PC-9 (cell line): Measurements from ENCODE around the gene PRR29. TPM values are rescaled to one million over a fixed set of nuclear protein-coding genes. Genes with fewer than 3 reads are reported as not detected.

Source experiments
- Bru-seq: library from RNA; stranded (reverse); fragments of 400-500 nt; gene quantifications from one replicate; lab custom pipeline; 2021; lab: Mats Ljungman, UMichigan
- BruChase-seq, 2 experiments: library from RNA; stranded (reverse); fragments of 400-500 nt; gene quantifications; one replicate each; lab custom pipeline; 2021; lab: Mats Ljungman, UMichigan
- BruUV-seq: library from RNA; stranded (reverse); fragments of 400-500 nt; replicated peaks from 2 replicates; lab custom pipeline; 2021; lab: Mats Ljungman, UMichigan
- CTCF ChIA-PET: fragments of 300-600 bp; sonication (Branson Sonifier 250); formaldehyde crosslinking; loops from one replicate; lab custom pipeline; 2022; ENCODE audit warnings: antibody characterized with exemption; lab: Charles Lee
- POLR2A ChIA-PET: fragments of 300-600 bp; sonication (Branson Sonifier 250); formaldehyde crosslinking; loops from one replicate; lab custom pipeline; 2022; ENCODE audit warnings: antibody characterized with exemption; ENCODE audit not compliant: unreplicated experiment; lab: Charles Lee
- DNase-seq, 2 experiments: peaks; one replicate each; pipeline versions ENCODE4 v3.0.0 to v3.0.0-alpha.2; 2015 to 2022; ENCODE audit warnings: mixed read lengths in 1 of 2
- H2AFZ ChIP-seq: fragments of 200-600 bp; sonication (generic); 2 replicates; pipeline ENCODE4 v1.8.1; 2017; ENCODE audit warnings: antibody characterized with exemption
- H3F3A ChIP-seq: fragments of 200-600 bp; sonication (generic); 2 replicates; pipeline ENCODE4 v1.8.1; 2017; ENCODE audit warnings: antibody characterized with exemption, mild to moderate bottlenecking, low read depth; ENCODE audit not compliant: insufficient read depth
- H3K27ac ChIP-seq: fragments of 200-600 bp; sonication (generic); 2 replicates; pipeline ENCODE4 v1.6.1; 2016; ENCODE audit warnings: mixed run types
- H3K27me3 ChIP-seq: fragments of 200-600 bp; sonication (generic); 2 replicates; pipeline ENCODE4 v1.6.1; 2016; ENCODE audit warnings: low read depth, mixed run types; ENCODE audit not compliant: insufficient read depth
- H3K36me3 ChIP-seq: fragments of 200-600 bp; sonication (generic); 2 replicates; pipeline ENCODE4 v1.6.1; 2016; ENCODE audit warnings: low read depth, mixed run types
- H3K4me1 ChIP-seq: fragments of 200-600 bp; sonication (generic); replicated peaks from 2 replicates; pipeline ENCODE4 v1.6.1; 2016; ENCODE audit warnings: mixed run types; ENCODE audit not compliant: insufficient read depth
- H3K4me2 ChIP-seq: fragments of 200-600 bp; sonication (generic); 2 replicates; pipeline ENCODE4 v1.6.1; 2017; ENCODE audit warnings: mixed run types
- H3K4me3 ChIP-seq: fragments of 200-600 bp; sonication (generic); 2 replicates; pipeline ENCODE4 v1.6.1; 2016; ENCODE audit warnings: mixed run types
- H3K79me2 ChIP-seq: fragments of 200-600 bp; sonication (generic); 2 replicates; pipeline ENCODE4 v1.6.1; 2017; ENCODE audit warnings: low read depth, mixed run types
- H3K9me2 ChIP-seq: fragments of 200-600 bp; sonication (generic); 2 replicates; pipeline ENCODE4 v1.8.1; 2017; ENCODE audit warnings: mild to moderate bottlenecking; ENCODE audit not compliant: insufficient read depth
- H3K9me3 ChIP-seq: fragments of 200-600 bp; sonication (generic); 2 replicates; pipeline ENCODE4 v1.8.1; 2016; ENCODE audit warnings: low read depth; ENCODE audit not compliant: insufficient read depth
- H4K20me1 ChIP-seq: fragments of 200-600 bp; sonication (generic); 2 replicates; pipeline ENCODE4 v1.8.1; 2017; ENCODE audit not compliant: insufficient read depth
- EZH2 ChIP-seq: fragments of 200-600 bp; sonication (generic); IDR thresholded peaks from 2 replicates; pipeline ENCODE4 v1.8.0; 2017; ENCODE audit warnings: antibody characterized with exemption, low read depth
- intact Hi-C: fragments of 100-400 bp; cut with micrococcal nuclease; formaldehyde crosslinking; loops from one replicate; pipeline ENCODE4 v1.10.0; 2022; ENCODE audit not compliant: unreplicated experiment
- long read RNA-seq: library from polyadenylated mRNA; stranded (forward); transcript quantifications from one replicate; pipeline ENCODE4 v2.0.0, GENCODE V29; 2022
- total RNA-seq: library from RNA; stranded (reverse); gene quantifications from 2 replicates; pipeline ENCODE4 v1.2.3, GENCODE V29; 2021
- TF ChIP-seq, protein P1 (sequence below): fragments of 200-600 bp; sonication (generic); conservative IDR thresholded peaks from 2 replicates; pipeline ENCODE4 v1.6.1; 2017; ENCODE audit warnings: mixed run types, antibody characterized with exemption, mild to moderate bottlenecking, moderate library complexity

PRR29 gene
- total RNA-seq: 2.4 and 2.8 TPM in 2 replicates
- percentile 28 among the genes with signal in this experiment for Bru-seq, nascent RNA
- percentile 15 among the genes with signal in this experiment for BruChase-seq, experiment 1, labeled RNA remaining after a 2-hour chase
- percentile 10 among the genes with signal in this experiment for BruChase-seq, experiment 2, labeled RNA remaining after a 6-hour chase
- long read RNA-seq: 0 reads

DNA sequence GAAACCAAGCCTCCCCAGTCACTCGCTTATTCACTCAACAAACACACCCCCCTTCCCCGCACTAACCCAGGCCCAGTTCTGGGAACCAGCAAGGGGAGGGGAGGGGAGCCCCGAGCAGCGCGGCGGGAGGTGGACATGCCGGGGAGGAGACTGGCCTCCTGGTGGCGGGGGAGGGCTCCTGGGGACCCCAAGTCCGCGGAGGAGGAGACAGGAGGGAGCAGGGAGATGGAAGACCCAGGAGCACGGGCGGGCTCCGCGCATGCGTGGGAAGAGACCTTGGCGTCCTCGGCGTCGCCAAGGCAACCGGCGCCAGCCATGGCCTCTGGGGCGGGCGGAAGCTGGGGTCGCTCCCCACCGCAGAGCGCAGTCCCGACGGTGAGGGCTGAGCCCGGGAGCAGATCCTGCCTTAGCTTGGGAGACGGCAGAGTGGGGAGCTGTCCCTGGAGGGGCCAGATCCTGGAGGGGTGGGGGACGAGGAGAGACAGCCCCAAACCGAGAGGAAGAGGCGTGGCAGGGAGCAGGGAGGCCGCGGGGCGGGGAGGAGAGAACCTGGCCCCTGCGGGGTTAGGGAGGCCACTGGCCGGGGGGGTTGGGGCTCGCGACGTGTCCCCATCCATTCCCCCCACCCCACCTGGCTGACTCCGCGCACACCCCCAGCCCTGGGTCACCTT is at the start of gene PRR29:
TSS of gene PRR29 (plus strand) at position 302 of the 671 bp plus-strand sequence. CDS start at position 316, 14 bp downstream.
- H3K27ac ChIP-seq: no peak within 1 kb of the TSS
- TF ChIP-seq, protein P1, sequence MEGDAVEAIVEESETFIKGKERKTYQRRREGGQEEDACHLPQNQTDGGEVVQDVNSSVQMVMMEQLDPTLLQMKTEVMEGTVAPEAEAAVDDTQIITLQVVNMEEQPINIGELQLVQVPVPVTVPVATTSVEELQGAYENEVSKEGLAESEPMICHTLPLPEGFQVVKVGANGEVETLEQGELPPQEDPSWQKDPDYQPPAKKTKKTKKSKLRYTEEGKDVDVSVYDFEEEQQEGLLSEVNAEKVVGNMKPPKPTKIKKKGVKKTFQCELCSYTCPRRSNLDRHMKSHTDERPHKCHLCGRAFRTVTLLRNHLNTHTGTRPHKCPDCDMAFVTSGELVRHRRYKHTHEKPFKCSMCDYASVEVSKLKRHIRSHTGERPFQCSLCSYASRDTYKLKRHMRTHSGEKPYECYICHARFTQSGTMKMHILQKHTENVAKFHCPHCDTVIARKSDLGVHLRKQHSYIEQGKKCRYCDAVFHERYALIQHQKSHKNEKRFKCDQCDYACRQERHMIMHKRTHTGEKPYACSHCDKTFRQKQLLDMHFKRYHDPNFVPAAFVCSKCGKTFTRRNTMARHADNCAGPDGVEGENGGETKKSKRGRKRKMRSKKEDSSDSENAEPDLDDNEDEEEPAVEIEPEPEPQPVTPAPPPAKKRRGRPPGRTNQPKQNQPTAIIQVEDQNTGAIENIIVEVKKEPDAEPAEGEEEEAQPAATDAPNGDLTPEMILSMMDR: no peak
- no peaks in the 10 kb centered on the region for H3K9me3 ChIP-seq
- H2AFZ ChIP-seq: peak within 1 kb of the TSS; percentile 86
- no peaks in the 10 kb centered on the region for H3K79me2 ChIP-seq
- DNase-seq: peak in 1 of 2 experiments; percentile 74
- H3K4me1 ChIP-seq: 0 out of 2 replicates have a peak, but pooled peaks cover 8% of the 10 kb centered on the region
- intact Hi-C loops: no loop called here
- no peaks in the 10 kb centered on the region for H3K36me3 ChIP-seq
- H4K20me1 ChIP-seq: no peaks in the 10 kb centered on the region
- peak within 1 kb of the TSS; percentile 72 for H3K4me3 ChIP-seq
- no TSS peak for BruUV-seq
- no peaks in the 10 kb centered on the region for H3K9me2 ChIP-seq
- peaks cover 20% of the 10 kb centered on the region for H3K27me3 ChIP-seq
- H3F3A ChIP-seq: no peaks in the 10 kb centered on the region
- POLR2A ChIA-PET: interaction anchor here (0.6 kb wide), 1 partner anchor 34 kb away, joined by 3 read pairs; no protein-coding TSS in a partner anchor
- peak within 1 kb of the TSS; percentile 83 for H3K4me2 ChIP-seq
- CTCF ChIA-PET: no interaction called here

DNA sequence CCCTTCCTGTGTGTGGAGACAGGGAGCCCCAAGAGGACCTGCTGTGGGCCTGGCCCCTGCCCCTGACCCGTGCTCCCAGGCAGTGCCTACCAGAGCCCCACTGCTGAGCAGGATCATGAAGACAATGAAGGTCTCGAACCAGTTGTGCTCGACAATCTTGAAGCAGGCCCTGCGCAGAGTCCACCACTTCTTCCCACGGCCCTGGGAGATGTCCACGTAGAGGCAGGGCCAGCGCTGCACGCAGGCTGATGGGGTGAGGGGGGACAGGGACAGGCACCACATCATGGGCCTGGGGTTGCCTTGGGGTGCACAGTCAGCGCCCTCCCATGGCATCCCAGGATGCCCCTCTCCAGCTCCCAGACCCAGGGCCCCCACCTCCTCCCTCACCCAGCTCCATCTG is 49.6 kb upstream of the PRR29 start:
- no TSS peak for BruUV-seq
- ChIA-PET POLR2A (no interaction called here), CTCF (interaction anchor here (0.6 to 1.1 kb wide), 3 partner anchors 29 to 187 kb away, joined by 3 read pairs; no protein-coding TSS in a partner anchor)
- Histone ChIP-seq H2AFZ (no peak overlapping the region), H3K79me2 (no peaks in the 10 kb centered on the region), H3K4me1 (no peaks in the 10 kb centered on the region), H3K27ac (no peak overlapping the region), H3K36me3 (no peaks in the 10 kb centered on the region), H3K9me2 (no peaks in the 10 kb centered on the region), H3K27me3 (peaks cover 11% of the 10 kb centered on the region), H3K9me3 (no peaks in the 10 kb centered on the region), H3F3A (no peaks in the 10 kb centered on the region), H4K20me1 (no peaks in the 10 kb centered on the region), H3K4me2 (no peak overlapping the region), H3K4me3 (no peak overlapping the region)
- TF ChIP-seq, protein P1: no peak
- TF ChIP-seq EZH2: no peak
- DNase-seq: no peak
- intact Hi-C loops: no loop called here

DNA sequence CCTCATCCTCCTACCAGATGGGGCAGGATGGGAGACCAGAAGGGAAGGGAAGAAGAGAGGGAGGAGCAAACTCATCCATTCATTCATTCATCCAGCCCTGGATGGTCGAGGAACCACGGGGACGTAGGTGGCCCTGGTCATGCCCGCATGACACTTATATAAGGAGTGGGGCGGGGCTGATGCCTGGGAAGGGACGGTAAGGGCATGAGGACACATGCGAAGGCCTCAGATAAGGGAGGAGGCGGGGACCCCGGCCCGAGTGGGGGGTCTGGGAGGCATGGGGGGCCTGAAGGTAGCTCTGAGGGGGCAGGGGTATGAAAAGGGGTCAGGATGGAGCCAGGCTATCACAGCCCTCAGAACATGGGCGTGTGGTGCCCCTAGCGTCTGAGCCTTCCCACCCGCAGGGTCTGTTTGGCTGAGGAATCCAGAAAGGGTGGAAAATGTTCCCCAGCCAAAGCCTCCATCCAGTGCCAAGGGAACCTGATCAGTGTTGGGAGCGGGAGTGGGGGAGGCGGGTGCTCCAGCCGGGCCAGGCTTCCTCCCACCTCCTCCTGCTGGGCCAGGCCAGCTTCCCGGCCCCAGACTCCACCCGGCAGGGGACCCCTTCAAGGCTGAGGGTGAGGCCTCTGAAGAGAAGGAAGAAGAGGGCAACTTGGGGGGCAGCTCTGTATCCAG is 48.4 kb upstream of the PRR29 start:
- Histone ChIP-seq H3K27ac (no peak overlapping the region), H3K9me3 (no peaks in the 10 kb centered on the region), H2AFZ (no peak overlapping the region), H3K4me3 (no peak overlapping the region), H3K27me3 (peaks cover 3% of the 10 kb centered on the region), H3K36me3 (no peaks in the 10 kb centered on the region), H3K9me2 (no peaks in the 10 kb centered on the region), H3K4me2 (no peak overlapping the region), H3K79me2 (no peaks in the 10 kb centered on the region), H3K4me1 (no peaks in the 10 kb centered on the region), H3F3A (no peaks in the 10 kb centered on the region), H4K20me1 (no peaks in the 10 kb centered on the region)
- ChIA-PET CTCF (interaction anchor here (0.6 to 1.1 kb wide), 2 partner anchors 24 to 30 kb away, joined by 3 to 4 read pairs; no protein-coding TSS in a partner anchor), POLR2A (no interaction called here)
- intact Hi-C loops: loop anchor here (5.0 kb wide), 1 partner anchor 38 kb away; no protein-coding TSS in a partner anchor
- DNase-seq: no peak
- BruUV-seq: no TSS peak
- TF ChIP-seq, protein P1: no peak
- no peak for TF ChIP-seq EZH2
